Right lobe of liver (tissue), 4 donors: Measurements from ENCODE around the gene MBP.

ENCODE experiments used
- POLR2A ChIP-seq: fragments of 450-650 bp; IDR thresholded peaks from one replicate; pipeline ENCODE4 v1.6.1; 2017; ENCODE audit warnings: antibody characterized with exemption, mild to moderate bottlenecking
- TF ChIP-seq, protein P1 (sequence below), 4 donors: fragments of 200-600 bp in 3 of 4; fragments of 450-650 bp in 1 of 4; IDR thresholded peaks; one replicate each; pipeline versions ENCODE4 v1.5.1 to v1.8.0; 2016 to 2022; ENCODE audit warnings: antibody characterized with exemption in 4 of 4, mild to moderate bottlenecking in 2 of 4
- donor health status: DM: no; HTN: no; CAD: no.
- donor health status: DM: no; HTN: no; CAD: no.
- donor health status: DM: no; HTN: yes; CAD: no.

DNA sequence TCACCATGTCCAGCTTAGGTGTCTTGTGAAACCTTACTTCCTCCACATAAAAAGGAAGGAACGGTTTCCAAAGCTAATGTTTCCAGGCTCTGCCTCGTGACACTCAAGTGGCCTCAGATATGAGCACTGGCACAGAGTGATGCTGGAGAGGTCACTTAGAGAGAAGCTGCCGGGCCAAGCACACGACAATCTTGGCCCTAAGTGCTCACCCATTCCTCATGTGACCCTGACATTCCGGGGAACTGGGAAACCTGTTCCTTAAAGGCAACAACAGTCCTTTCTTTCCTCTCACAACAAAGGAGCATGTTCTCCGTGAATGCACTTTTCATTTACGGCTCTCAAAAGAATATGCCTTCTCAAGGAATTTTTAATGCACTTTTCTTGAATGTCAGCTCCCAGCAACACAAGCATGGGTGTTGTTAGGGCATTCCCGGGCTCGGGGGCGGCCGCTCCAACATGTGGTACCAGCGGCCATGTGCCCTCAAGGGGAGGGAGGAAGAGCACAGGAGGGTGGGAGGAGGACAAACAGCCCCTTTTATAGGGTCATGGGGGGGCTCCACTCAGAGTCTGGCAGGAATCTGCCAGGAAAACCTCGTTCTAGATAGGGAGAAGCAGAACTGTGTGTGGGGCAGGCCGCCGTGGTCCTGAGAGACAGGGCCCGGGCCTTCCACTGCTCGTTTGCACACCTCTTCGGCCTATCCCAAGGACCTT, 118.6 kb downstream of the MBP start:
- peak; percentile 23 for TF ChIP-seq POLR2A
- TF ChIP-seq, protein P1, sequence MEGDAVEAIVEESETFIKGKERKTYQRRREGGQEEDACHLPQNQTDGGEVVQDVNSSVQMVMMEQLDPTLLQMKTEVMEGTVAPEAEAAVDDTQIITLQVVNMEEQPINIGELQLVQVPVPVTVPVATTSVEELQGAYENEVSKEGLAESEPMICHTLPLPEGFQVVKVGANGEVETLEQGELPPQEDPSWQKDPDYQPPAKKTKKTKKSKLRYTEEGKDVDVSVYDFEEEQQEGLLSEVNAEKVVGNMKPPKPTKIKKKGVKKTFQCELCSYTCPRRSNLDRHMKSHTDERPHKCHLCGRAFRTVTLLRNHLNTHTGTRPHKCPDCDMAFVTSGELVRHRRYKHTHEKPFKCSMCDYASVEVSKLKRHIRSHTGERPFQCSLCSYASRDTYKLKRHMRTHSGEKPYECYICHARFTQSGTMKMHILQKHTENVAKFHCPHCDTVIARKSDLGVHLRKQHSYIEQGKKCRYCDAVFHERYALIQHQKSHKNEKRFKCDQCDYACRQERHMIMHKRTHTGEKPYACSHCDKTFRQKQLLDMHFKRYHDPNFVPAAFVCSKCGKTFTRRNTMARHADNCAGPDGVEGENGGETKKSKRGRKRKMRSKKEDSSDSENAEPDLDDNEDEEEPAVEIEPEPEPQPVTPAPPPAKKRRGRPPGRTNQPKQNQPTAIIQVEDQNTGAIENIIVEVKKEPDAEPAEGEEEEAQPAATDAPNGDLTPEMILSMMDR (IDR thresholded peaks at IDR 0.05), result no peak
